K562 (cell line): Measurements from ENCODE around the gene ZNF554. TPM values are rescaled to one million over a fixed set of nuclear protein-coding genes. Genes with fewer than 3 reads are reported as not detected.

Experiments
- MAZ ChIP-seq, 2 experiments: fragments of 450-650 bp in 1 of 2; sonication (generic) in 1 of 2; formaldehyde crosslinking; IDR thresholded peaks in 1 of 2; conservative IDR thresholded peaks in 1 of 2; 2 replicates each; pipeline versions ENCODE4 v1.4.0 to v1.5.0; 2020; ENCODE audit warnings: mild to moderate bottlenecking in 1 of 2, missing genetic modification reagents in 1 of 2
- SMAD4 ChIP-seq: fragments of 250-450 bp; sonication (Bioruptor Pico); conservative IDR thresholded peaks from 2 replicates; pipeline ENCODE4 v1.8.0; 2021; ENCODE audit warnings: inconsistent platforms, mild to moderate bottlenecking, moderate library complexity
- SREBF1 ChIP-seq: fragments of 150-350 bp; IDR thresholded peaks from 2 replicates; pipeline ENCODE4 v1.6.1; 2014; ENCODE audit warnings: antibody characterized with exemption, low read depth, low read length, borderline replicate concordance
- TAF15 ChIP-seq: fragments of 200-400 bp; formaldehyde crosslinking; IDR thresholded peaks from 2 replicates; pipeline ENCODE4 v1.6.1; 2017; ENCODE audit warnings: mild to moderate bottlenecking, low read depth, low read length, moderate library complexity
- polyA plus RNA-seq, 8 experiments: library from polyadenylated mRNA; depleted of rRNA in 4 of 8; stranded (reverse) in 5 of 8; unstranded in 3 of 8; fragments of >200 nt; fragmentation: Nextera tagmentation in 2 of 8; fragmentation: Illumina TruSeq in 1 of 8; extraction: Ambion mirVana in 2 of 8; extraction: Trizol in 1 of 8; gene quantifications; 2 replicates each; pipeline versions ENCODE4 v1.2.1 to v1.2.3, GENCODE V29; 2011 to 2014; ENCODE audit warnings: inconsistent platforms in 1 of 8, missing spikeins in 1 of 8
- total RNA-seq, 7 experiments: library from RNA; depleted of rRNA in 6 of 7; stranded (reverse); fragments of >200 nt in 6 of 7; fragmentation: Illumina TruSeq in 2 of 7; extraction: Trizol in 2 of 7; gene quantifications; 2 replicates each; pipeline versions ENCODE4 v1.2.1 to v1.2.3, GENCODE V29; 2011 to 2021; ENCODE audit warnings: low replicate concordance in 1 of 7
- TF ChIP-seq, protein P1 (sequence below): IDR thresholded peaks from 2 replicates; pipeline ENCODE4 v1.6.1; 2016; ENCODE audit warnings: missing genetic modification characterization, missing compliant biosample characterization
- TF ChIP-seq, protein P2 (sequence below): sonication (generic); formaldehyde crosslinking; IDR thresholded peaks from 2 replicates; pipeline ENCODE4 v1.8.0; 2022; ENCODE audit warnings: missing genetic modification reagents, mild to moderate bottlenecking, moderate library complexity, borderline replicate concordance
- TF ChIP-seq, protein P3 (sequence below), 2 experiments: fragments of 450-650 bp in 1 of 2; sonication (generic) in 1 of 2; formaldehyde crosslinking in 1 of 2; IDR thresholded peaks; 2 replicates each; pipeline versions ENCODE4 v1.7.1 to v1.9.0; 2016 to 2022; ENCODE audit warnings: inconsistent platforms in 1 of 2, mild to moderate bottlenecking in 1 of 2, missing genetic modification reagents in 1 of 2
- TF ChIP-seq, protein P4 (sequence below): sonication (generic); formaldehyde crosslinking; IDR thresholded peaks from 2 replicates; pipeline ENCODE4 v1.8.1; 2023; ENCODE audit warnings: missing genetic modification reagents, mild to moderate bottlenecking, borderline replicate concordance

ZNF554 gene
- total and polyA plus RNA-seq, 9 of the 15 experiments (the other 6 are each of a cell fraction or from before 2014, with no cell fraction given), result 0.07 to 1.8 (median 1.1) TPM

DNA sequence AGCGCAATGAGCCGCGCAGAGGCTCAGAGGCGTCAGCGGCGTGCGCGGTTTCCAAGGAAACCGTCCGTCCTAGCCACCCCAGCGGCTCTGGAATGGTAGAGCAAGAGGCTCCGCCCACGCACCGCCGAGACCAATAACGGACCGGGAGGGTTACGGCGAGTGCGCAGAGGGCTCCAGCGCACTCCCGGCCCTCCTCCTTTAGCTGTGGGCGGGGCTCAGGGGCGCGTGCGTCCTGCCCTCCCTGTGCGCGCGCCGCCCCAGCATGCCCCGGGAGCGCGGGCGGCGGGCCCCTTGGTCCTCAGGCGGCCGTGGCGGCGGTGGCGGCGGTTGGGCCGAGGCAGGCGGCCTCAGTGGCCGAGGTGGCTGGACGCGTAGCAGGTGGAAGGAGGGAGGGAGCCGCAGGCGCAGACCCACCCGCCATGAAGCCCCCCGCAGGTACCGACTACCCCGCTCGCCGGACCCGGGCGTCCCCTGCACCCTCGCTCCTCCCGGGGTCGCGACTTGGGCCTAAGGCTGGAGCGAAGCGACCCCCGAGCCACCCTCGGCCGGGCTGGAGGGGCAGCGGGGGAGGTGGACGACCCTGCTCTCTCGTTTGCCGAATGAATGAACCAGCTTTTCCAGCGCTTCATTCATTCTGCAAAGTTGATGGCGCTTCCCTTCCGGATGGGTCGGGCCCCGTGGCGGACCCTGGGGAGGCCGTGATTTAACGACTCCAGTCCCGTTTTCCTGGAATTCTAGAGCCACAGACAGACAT, 34.2 kb upstream of the ZNF554 start, which contains the start of gene THOP1 (continued):
- TF ChIP-seq, protein P1, sequence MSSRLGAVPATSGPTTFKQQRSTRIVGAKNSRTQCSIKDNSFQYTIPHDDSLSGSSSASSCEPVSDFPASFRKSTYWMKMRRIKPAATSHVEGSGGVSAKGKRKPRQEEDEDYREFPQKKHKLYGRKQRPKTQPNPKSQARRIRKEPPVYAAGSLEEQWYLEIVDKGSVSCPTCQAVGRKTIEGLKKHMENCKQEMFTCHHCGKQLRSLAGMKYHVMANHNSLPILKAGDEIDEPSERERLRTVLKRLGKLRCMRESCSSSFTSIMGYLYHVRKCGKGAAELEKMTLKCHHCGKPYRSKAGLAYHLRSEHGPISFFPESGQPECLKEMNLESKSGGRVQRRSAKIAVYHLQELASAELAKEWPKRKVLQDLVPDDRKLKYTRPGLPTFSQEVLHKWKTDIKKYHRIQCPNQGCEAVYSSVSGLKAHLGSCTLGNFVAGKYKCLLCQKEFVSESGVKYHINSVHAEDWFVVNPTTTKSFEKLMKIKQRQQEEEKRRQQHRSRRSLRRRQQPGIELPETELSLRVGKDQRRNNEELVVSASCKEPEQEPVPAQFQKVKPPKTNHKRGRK (tag), result no peak
- peak; percentile 56; the same call in 1 of the 2 replicates for TF ChIP-seq SMAD4 (CRISPR knock-in tag)
- TF ChIP-seq MAZ (CRISPR knock-in tag; conservative IDR thresholded peaks at IDR 0.05 in 1 of 2, IDR thresholded peaks at IDR 0.05 in 1 of 2), result peak; percentile 42 to 76; a peak in 3 of 4 replicates
- TF ChIP-seq, protein P2, sequence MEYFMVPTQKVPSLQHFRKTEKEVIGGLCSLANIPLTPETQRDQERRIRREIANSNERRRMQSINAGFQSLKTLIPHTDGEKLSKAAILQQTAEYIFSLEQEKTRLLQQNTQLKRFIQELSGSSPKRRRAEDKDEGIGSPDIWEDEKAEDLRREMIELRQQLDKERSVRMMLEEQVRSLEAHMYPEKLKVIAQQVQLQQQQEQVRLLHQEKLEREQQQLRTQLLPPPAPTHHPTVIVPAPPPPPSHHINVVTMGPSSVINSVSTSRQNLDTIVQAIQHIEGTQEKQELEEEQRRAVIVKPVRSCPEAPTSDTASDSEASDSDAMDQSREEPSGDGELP, result peak; percentile 61; the same call in 1 of the 2 replicates
- TF ChIP-seq, protein P3, sequence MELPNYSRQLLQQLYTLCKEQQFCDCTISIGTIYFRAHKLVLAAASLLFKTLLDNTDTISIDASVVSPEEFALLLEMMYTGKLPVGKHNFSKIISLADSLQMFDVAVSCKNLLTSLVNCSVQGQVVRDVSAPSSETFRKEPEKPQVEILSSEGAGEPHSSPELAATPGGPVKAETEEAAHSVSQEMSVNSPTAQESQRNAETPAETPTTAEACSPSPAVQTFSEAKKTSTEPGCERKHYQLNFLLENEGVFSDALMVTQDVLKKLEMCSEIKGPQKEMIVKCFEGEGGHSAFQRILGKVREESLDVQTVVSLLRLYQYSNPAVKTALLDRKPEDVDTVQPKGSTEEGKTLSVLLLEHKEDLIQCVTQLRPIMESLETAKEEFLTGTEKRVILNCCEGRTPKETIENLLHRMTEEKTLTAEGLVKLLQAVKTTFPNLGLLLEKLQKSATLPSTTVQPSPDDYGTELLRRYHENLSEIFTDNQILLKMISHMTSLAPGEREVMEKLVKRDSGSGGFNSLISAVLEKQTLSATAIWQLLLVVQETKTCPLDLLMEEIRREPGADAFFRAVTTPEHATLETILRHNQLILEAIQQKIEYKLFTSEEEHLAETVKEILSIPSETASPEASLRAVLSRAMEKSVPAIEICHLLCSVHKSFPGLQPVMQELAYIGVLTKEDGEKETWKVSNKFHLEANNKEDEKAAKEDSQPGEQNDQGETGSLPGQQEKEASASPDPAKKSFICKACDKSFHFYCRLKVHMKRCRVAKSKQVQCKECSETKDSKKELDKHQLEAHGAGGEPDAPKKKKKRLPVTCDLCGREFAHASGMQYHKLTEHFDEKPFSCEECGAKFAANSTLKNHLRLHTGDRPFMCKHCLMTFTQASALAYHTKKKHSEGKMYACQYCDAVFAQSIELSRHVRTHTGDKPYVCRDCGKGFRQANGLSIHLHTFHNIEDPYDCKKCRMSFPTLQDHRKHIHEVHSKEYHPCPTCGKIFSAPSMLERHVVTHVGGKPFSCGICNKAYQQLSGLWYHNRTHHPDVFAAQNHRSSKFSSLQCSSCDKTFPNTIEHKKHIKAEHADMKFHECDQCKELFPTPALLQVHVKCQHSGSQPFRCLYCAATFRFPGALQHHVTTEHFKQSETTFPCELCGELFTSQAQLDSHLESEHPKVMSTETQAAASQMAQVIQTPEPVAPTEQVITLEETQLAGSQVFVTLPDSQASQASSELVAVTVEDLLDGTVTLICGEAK (IDR thresholded peaks at IDR 0.05), result no peak
- TF ChIP-seq, protein P3 (CRISPR knock-in tag; IDR thresholded peaks at IDR 0.05), result no peak
- no peak for TF ChIP-seq SREBF1
- TF ChIP-seq, protein P4, sequence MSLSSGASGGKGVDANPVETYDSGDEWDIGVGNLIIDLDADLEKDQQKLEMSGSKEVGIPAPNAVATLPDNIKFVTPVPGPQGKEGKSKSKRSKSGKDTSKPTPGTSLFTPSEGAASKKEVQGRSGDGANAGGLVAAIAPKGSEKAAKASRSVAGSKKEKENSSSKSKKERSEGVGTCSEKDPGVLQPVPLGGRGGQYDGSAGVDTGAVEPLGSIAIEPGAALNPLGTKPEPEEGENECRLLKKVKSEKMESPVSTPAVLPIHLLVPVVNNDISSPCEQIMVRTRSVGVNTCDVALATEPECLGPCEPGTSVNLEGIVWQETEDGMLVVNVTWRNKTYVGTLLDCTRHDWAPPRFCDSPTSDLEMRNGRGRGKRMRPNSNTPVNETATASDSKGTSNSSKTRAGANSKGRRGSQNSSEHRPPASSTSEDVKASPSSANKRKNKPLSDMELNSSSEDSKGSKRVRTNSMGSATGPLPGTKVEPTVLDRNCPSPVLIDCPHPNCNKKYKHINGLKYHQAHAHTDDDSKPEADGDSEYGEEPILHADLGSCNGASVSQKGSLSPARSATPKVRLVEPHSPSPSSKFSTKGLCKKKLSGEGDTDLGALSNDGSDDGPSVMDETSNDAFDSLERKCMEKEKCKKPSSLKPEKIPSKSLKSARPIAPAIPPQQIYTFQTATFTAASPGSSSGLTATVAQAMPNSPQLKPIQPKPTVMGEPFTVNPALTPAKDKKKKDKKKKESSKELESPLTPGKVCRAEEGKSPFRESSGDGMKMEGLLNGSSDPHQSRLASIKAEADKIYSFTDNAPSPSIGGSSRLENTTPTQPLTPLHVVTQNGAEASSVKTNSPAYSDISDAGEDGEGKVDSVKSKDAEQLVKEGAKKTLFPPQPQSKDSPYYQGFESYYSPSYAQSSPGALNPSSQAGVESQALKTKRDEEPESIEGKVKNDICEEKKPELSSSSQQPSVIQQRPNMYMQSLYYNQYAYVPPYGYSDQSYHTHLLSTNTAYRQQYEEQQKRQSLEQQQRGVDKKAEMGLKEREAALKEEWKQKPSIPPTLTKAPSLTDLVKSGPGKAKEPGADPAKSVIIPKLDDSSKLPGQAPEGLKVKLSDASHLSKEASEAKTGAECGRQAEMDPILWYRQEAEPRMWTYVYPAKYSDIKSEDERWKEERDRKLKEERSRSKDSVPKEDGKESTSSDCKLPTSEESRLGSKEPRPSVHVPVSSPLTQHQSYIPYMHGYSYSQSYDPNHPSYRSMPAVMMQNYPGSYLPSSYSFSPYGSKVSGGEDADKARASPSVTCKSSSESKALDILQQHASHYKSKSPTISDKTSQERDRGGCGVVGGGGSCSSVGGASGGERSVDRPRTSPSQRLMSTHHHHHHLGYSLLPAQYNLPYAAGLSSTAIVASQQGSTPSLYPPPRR (CRISPR knock-in tag), result 0 out of 2 replicates have a peak, but pooled peaks have one; percentile 58
- TF ChIP-seq TAF15, result no peak
